Heart right ventricle (tissue), 16 donors: ENCODE data around the gene TM4SF1. TPM values are rescaled to one million over a fixed set of nuclear protein-coding genes. Genes with fewer than 3 reads are reported as not detected.

Experiments
- ATAC-seq, 8 donors: fragments of 200-7000 bp; cut with Tn5 transposase; one replicate each; pipeline ENCODE4 v1.9.1; 2020; ENCODE audit warnings: mild to moderate bottlenecking in 8 of 8, moderate library complexity in 8 of 8, moderate number of reproducible peaks in 1 of 8
- DNase-seq, 2 donors: peaks; one replicate each; pipeline ENCODE4 v3.0.0-alpha.2; 2020
- H3K27ac ChIP-seq, 10 donors: fragments of 200-600 bp; sonication (generic) in 2 of 10; one replicate each; pipeline versions ENCODE4 v1.5.0 to v1.8.0; 2020 to 2022; ENCODE audit warnings: mild to moderate bottlenecking in 3 of 10
- H3K27me3 ChIP-seq, 7 donors: fragments of 200-600 bp; one replicate each; pipeline ENCODE4 v1.8.0; 2021 to 2022; ENCODE audit warnings: mild to moderate bottlenecking in 2 of 7
- H3K36me3 ChIP-seq, 9 donors: fragments of 200-600 bp; sonication (generic) in 1 of 9; one replicate each; pipeline versions ENCODE4 v1.5.0 to v1.8.0; 2020 to 2022; ENCODE audit warnings: mild to moderate bottlenecking in 2 of 9
- H3K4me1 ChIP-seq, 9 donors: fragments of 200-600 bp; sonication (generic) in 1 of 9; one replicate each; pipeline versions ENCODE4 v1.5.0 to v1.8.0; 2020 to 2022; ENCODE audit warnings: mild to moderate bottlenecking in 4 of 9
- H3K4me3 ChIP-seq, 10 donors: fragments of 200-600 bp; sonication (generic) in 2 of 10; one replicate each; pipeline versions ENCODE4 v1.5.0 to v1.8.0; 2020 to 2022; ENCODE audit warnings: mild to moderate bottlenecking in 7 of 10, moderate library complexity in 2 of 10
- H3K9me3 ChIP-seq, 11 donors: fragments of 200-600 bp in 10 of 11; sonication (generic) in 2 of 11; one replicate each; pipeline versions ENCODE4 v1.5.0 to v1.8.0; 2013 to 2022; ENCODE audit warnings: mild to moderate bottlenecking in 2 of 11, control low read depth in 1 of 11, moderate library complexity in 1 of 11
- CTCF ChIP-seq, 9 donors: fragments of 200-600 bp; sonication (generic) in 2 of 9; IDR thresholded peaks; one replicate each; pipeline versions ENCODE4 v1.5.0 to v1.8.0; 2021 to 2022; ENCODE audit warnings: antibody characterized with exemption in 9 of 9, mild to moderate bottlenecking in 5 of 9, moderate library complexity in 1 of 9
- WGBS, 2 donors: extraction: QIAGEN DNeasy Blood & Tissue Kit; methylation state at CpG; one replicate each; pipeline ENCODE4 v1.1.7; 2013; ENCODE audit warnings: inconsistent platforms in 1 of 2; 5-methylcytosine and 5-hydroxymethylcytosine counted together
- intact Hi-C, 10 donors: fragments of 100-400 bp; cut with DNase I; formaldehyde crosslinking; loops; one replicate each; pipeline versions ENCODE4 v1.11.1 to v1.14.2; 2022
- polyA plus RNA-seq, 2 donors: library from polyadenylated mRNA; stranded (reverse); fragments of 200-250 nt; gene quantifications; one replicate each; pipeline ENCODE4 v1.2.3, GENCODE V29; 2013
- total RNA-seq, 10 donors: library from RNA; stranded (reverse); fragmentation: NEBNext Ultra II Directional in 3 of 10; extraction: Animal tissue kit (Norgen Biotek cat#: 25700) in 3 of 10; gene quantifications; one replicate each; pipeline versions ENCODE4 v1.2.1 to v1.2.4, GENCODE V29; 2021 to 2023
- donor health status: Arrhythmogenic right ventricular cardiomyopathy.
- donor health status: ischemic (EF 13 %, LVEDD 7.1; RV severe dilation, severe dysfunction).
- donor health status: healthy with polysubstance abuse.
- donor health status: DM: no; HTN: yes; CAD: no.
- donor health status: DM: no; HTN: no; CAD: no.
- donor health status: ischemic (EF 25% LVEDD 6.9; RV normal size, moderate dysfunction).
- donor health status: ischemic (EF 25% LVEDD 5.7; RV mildly dilated, moderate dysfunction).
- donor health status: healthy.
- donor health status: DM: yes; HTN: yes; CAD: no.
- donor health status: Ischemic cardiomyopathy.
- donor health status: ischemic (EF 35%, LVEDD 5.7; RV mildly dilated, moderate dysfunction).
- donor health status: nonischemic (EF 11% LVEDD 7.7; RV severe dilation, severe dysfunction).
- donor health status: DM: yes; HTN: yes; CAD: no.
- donor health status: PGD.
- donor health status: ischemic (EF 29% LVEDD 5.4; RV normal size, mild dysfunction).
- donor health status: nonischemic (EF 23%, LVEDD 6.1; RV moderate dilation, normal function).

Gene TM4SF1
- total and polyA plus RNA-seq, 12 donors, result 63.6 to 142 (median 104) TPM

- no peak for TF ChIP-seq CTCF (IDR thresholded peaks at IDR 0.05)
- 84 to 87% methylated on average over 3 of the region's 3 CpGs for WGBS, 2 donors
- intact Hi-C loops, result no loop called here
- no peak overlapping the region for H3K4me3 ChIP-seq
- ATAC-seq (peak in 1 of 8 donors; percentile 29), DNase-seq (no peak)
- peaks cover 0 to 4% (median 0%) of the 10 kb centered on the region in 9 donors for H3K4me1 ChIP-seq
- no peaks in the 10 kb centered on the region for H3K27me3 ChIP-seq
- no peaks in the 10 kb centered on the region for H3K36me3 ChIP-seq
- peaks cover 0 to 3% (median 0%) of the 10 kb centered on the region in 11 donors for H3K9me3 ChIP-seq
- no peak overlapping the region for H3K27ac ChIP-seq
Measured at GRCh38 chr3:149401212-149401925, 23.9 kb upstream of the TM4SF1 start.

GRCh38 chr3:149400645-149401044 lies 23.2 kb upstream of the TM4SF1 start:
- no peak for TF ChIP-seq CTCF (IDR thresholded peaks at IDR 0.05)
- intact Hi-C loops, result no loop called here
- H3K36me3 ChIP-seq, result no peaks in the 10 kb centered on the region
- no peak overlapping the region for H3K4me3 ChIP-seq
- no peak for ATAC-seq
- no peak overlapping the region for H3K27ac ChIP-seq
- H3K9me3 ChIP-seq, result peaks cover 0 to 3% (median 0%) of the 10 kb centered on the region in 11 donors
- DNase-seq, result no peak
- H3K4me1 ChIP-seq, result peaks cover 0 to 10% (median 0%) of the 10 kb centered on the region in 9 donors
- H3K27me3 ChIP-seq, result no peaks in the 10 kb centered on the region

- TF ChIP-seq CTCF (IDR thresholded peaks at IDR 0.05), result no peak
- H3K27ac ChIP-seq, result no peak overlapping the region
- no peak overlapping the region for H3K4me3 ChIP-seq
- peaks cover 0 to 3% (median 0%) of the 10 kb centered on the region in 11 donors for H3K9me3 ChIP-seq
- H3K36me3 ChIP-seq, result no peaks in the 10 kb centered on the region
- intact Hi-C loops, result loop anchor here in 3 of 10 donors (1.0 to 10.0 kb wide), 3 partner anchors 42 to 87 kb away; partner anchors contain the start of gene TM4SF4 (in 1 of the 3)
- no peaks in the 10 kb centered on the region for H3K27me3 ChIP-seq
- ATAC-seq (no peak), DNase-seq (no peak)
- WGBS, 2 donors, result 98 to 99% methylated on average over 1 of the region's 1 CpG
- H3K4me1 ChIP-seq, result peaks cover 0 to 33% (median 21%) of the 10 kb centered on the region in 9 donors
Measured at GRCh38 chr3:149398296-149398695, 20.8 kb upstream of the TM4SF1 start.

GRCh38 chr3:149397528-149397927 lies 20.1 kb upstream of the TM4SF1 start:
- no peak overlapping the region for H3K27ac ChIP-seq
- H3K4me1 ChIP-seq, result peaks cover 0 to 39% (median 21%) of the 10 kb centered on the region in 9 donors
- no peak for DNase-seq
- no peak overlapping the region for H3K4me3 ChIP-seq
- 67 to 76% methylated on average over 3 of the region's 3 CpGs for WGBS, 2 donors
- H3K27me3 ChIP-seq, result no peaks in the 10 kb centered on the region
- intact Hi-C loops, result loop anchor here in 2 of 10 donors (10.0 kb wide), 2 partner anchors 77 to 87 kb away; partner anchors contain the start of gene TM4SF4 (in 1 of the 2)
- TF ChIP-seq CTCF (IDR thresholded peaks at IDR 0.05), result no peak
- H3K36me3 ChIP-seq, result no peaks in the 10 kb centered on the region
- peaks cover 0 to 3% (median 0%) of the 10 kb centered on the region in 11 donors for H3K9me3 ChIP-seq
- ATAC-seq, result no peak
